B cell (primary cell): ENCODE measurements around the gene DHRS4L2. TPM values are rescaled to one million over a fixed set of nuclear protein-coding genes. Genes with fewer than 3 reads are reported as not detected.
A peak's percentile ranks its signal among the peaks of the same experiment; 100 is the strongest.
"Not testable (repeated sequence)": the region's sequence is repeated elsewhere in the genome, so short reads cannot be mapped to it uniquely, and the experiment has no call there.

Experiments used
- ATAC-seq: fragments of 200-7000 bp; cut with Tn5 transposase; one replicate; pipeline ENCODE4 v1.10.0; 2021; ENCODE audit warnings: low read depth, mild to moderate bottlenecking, moderate number of reproducible peaks, moderate library complexity
- CTCF ChIA-PET: fragments of 350-600 bp; sonication (Branson Sonifier 250); formaldehyde crosslinking; loops from one replicate; lab custom pipeline; 2021; ENCODE audit warnings: antibody characterized with exemption, inconsistent platforms; lab: Charles Lee
- POLR2A ChIA-PET: fragments of 350-600 bp; sonication (Branson Sonifier 250); formaldehyde crosslinking; loops from one replicate; lab custom pipeline; 2021; ENCODE audit warnings: antibody characterized with exemption; lab: Charles Lee
- DNase-seq: peaks from one replicate; pipeline ENCODE4 v3.0.0; 2013
- H2AFZ ChIP-seq: 2 replicates; pipeline ENCODE4 v1.6.1; 2012; ENCODE audit warnings: mild to moderate bottlenecking, low read depth, low read length; ENCODE audit not compliant: insufficient read depth, poor library complexity, severe bottlenecking
- H3K27ac ChIP-seq, 2 donors: 1 replicate in 1 of 2; 2 replicates in 1 of 2; pipeline ENCODE4 v1.5.1; 2012 to 2013; ENCODE audit warnings: low read length in 2 of 2, mild to moderate bottlenecking in 2 of 2, moderate library complexity in 1 of 2
- H3K27me3 ChIP-seq, 4 experiments: fragments of 200-600 bp in 1 of 4; sonication (generic) in 1 of 4; replicated peaks in 1 of 4; 1 replicate in 2 of 4; 2 replicates in 2 of 4; pipeline versions ENCODE4 v1.6.1 to v1.7.0; 2013 to 2016; ENCODE audit warnings: low read length in 3 of 4, mild to moderate bottlenecking in 2 of 4, mixed read lengths in 1 of 4, moderate library complexity in 1 of 4; ENCODE audit not compliant: insufficient read depth in 4 of 4, control insufficient read depth in 3 of 4; ENCODE audit errors: control extremely low read depth in 1 of 4
- H3K36me3 ChIP-seq, 2 experiments: replicated peaks in 1 of 2; 1 replicate in 1 of 2; 2 replicates in 1 of 2; pipeline versions ENCODE4 v1.6.1 to v1.7.1; 2013; ENCODE audit warnings: low read length in 1 of 2; ENCODE audit not compliant: insufficient read depth in 2 of 2, control insufficient read depth in 1 of 2; ENCODE audit errors: control extremely low read depth in 1 of 2, extremely low read depth in 1 of 2
- H3K4me1 ChIP-seq, 2 donors: fragments of 200-600 bp in 1 of 2; sonication (generic) in 1 of 2; 1 replicate in 1 of 2; 2 replicates in 1 of 2; pipeline versions ENCODE4 v1.5.1 to v1.6.1; 2013 to 2017; ENCODE audit warnings: low read length in 2 of 2; ENCODE audit not compliant: control insufficient read depth in 2 of 2, insufficient read depth in 2 of 2
- H3K4me2 ChIP-seq: replicated peaks from 2 replicates; pipeline ENCODE3; 2012; ENCODE audit warnings: mild to moderate bottlenecking, low read depth, low read length; ENCODE audit not compliant: poor library complexity, severe bottlenecking
- H3K4me3 ChIP-seq, 5 experiments: fragments of 200-600 bp in 1 of 5; sonication (generic) in 1 of 5; 1 replicate in 3 of 5; 2 replicates in 2 of 5; pipeline versions ENCODE4 v1.5.1 to v1.7.0; 2011 to 2016; ENCODE audit warnings: low read length in 4 of 5, mild to moderate bottlenecking in 4 of 5, low read depth in 2 of 5, control low read depth in 1 of 5, moderate library complexity in 1 of 5; ENCODE audit not compliant: insufficient read depth in 1 of 5; ENCODE audit errors: control extremely low read depth in 1 of 5, extremely low read depth in 1 of 5
- H3K79me2 ChIP-seq: fragments of 200-600 bp; sonication (generic); one replicate; pipeline ENCODE4 v1.6.0; 2016; ENCODE audit warnings: low read length; ENCODE audit not compliant: control insufficient read depth, insufficient read depth
- H3K9ac ChIP-seq: fragments of 200-600 bp; sonication (generic); 2 replicates; pipeline ENCODE4 v1.6.1; 2017; ENCODE audit warnings: mild to moderate bottlenecking, low read length, moderate library complexity
- H3K9me3 ChIP-seq, 3 donors: one replicate each; pipeline versions ENCODE4 v1.6.1 to v1.7.1; 2013; ENCODE audit warnings: low read length in 2 of 3; ENCODE audit not compliant: control insufficient read depth in 2 of 3, insufficient read depth in 1 of 3; ENCODE audit errors: control extremely low read depth in 1 of 3
- H4K20me1 ChIP-seq: 2 replicates; pipeline ENCODE4 v1.6.0; 2012; ENCODE audit warnings: mild to moderate bottlenecking, low read length; ENCODE audit not compliant: insufficient read depth, control insufficient read depth, poor library complexity, severe bottlenecking
- H3K27ac Mint-ChIP-seq: one replicate; pipeline ENCODE4 v1.8.0; 2021; ENCODE audit warnings: mixed read lengths
- H3K27me3 Mint-ChIP-seq: one replicate; pipeline ENCODE4 v1.8.0; 2021; ENCODE audit warnings: mixed read lengths
- H3K4me1 Mint-ChIP-seq: one replicate; pipeline ENCODE4 v1.8.0; 2021; ENCODE audit warnings: mixed read lengths
- H3K4me3 Mint-ChIP-seq: one replicate; pipeline ENCODE4 v1.8.0; 2021; ENCODE audit warnings: mixed read lengths
- H3K9me3 Mint-ChIP-seq: one replicate; pipeline ENCODE4 v1.8.0; 2022; ENCODE audit warnings: mixed read lengths; ENCODE audit not compliant: insufficient read depth
- EZH2 ChIP-seq: IDR thresholded peaks from 2 replicates; pipeline ENCODE4 v1.6.1; 2012; ENCODE audit warnings: borderline replicate concordance, low read depth, mild to moderate bottlenecking, moderate library complexity, low read length; ENCODE audit not compliant: insufficient read depth, poor library complexity, severe bottlenecking
- WGBS: methylation state at CpG from one replicate; pipeline ENCODE4 v1.1.5; 2013; ENCODE audit warnings: missing lambda C conversion rate; ENCODE audit not compliant: insufficient coverage; 5-methylcytosine and 5-hydroxymethylcytosine counted together
- intact Hi-C: fragments of 100-400 bp; cut with micrococcal nuclease; formaldehyde crosslinking; loops from one replicate; pipeline ENCODE4 v1.10.0; 2022
- polyA plus RNA-seq: library from polyadenylated mRNA; depleted of rRNA; stranded (reverse); fragments of >200 nt; gene quantifications from 2 replicates; pipeline ENCODE4 v1.2.3, GENCODE V29; 2012
- total RNA-seq, 2 donors: library from RNA; stranded (reverse); fragments of 120-200 nt in 1 of 2; gene quantifications; 1 replicate in 1 of 2; 2 replicates in 1 of 2; pipeline versions ENCODE4 v1.2.3 to v1.2.4, GENCODE V29; 2013 to 2022
- TF ChIP-seq, protein P1 (sequence below): fragments of 200-600 bp; IDR thresholded peaks from one replicate; pipeline ENCODE4 v1.8.0; 2022; ENCODE audit warnings: antibody characterized with exemption, mild to moderate bottlenecking

The DHRS4L2 gene
- total and polyA plus RNA-seq, 2 donors (not counting 1 experiment from before 2014, with no cell fraction given) = 11.2 to 16.3 TPM

DNA sequence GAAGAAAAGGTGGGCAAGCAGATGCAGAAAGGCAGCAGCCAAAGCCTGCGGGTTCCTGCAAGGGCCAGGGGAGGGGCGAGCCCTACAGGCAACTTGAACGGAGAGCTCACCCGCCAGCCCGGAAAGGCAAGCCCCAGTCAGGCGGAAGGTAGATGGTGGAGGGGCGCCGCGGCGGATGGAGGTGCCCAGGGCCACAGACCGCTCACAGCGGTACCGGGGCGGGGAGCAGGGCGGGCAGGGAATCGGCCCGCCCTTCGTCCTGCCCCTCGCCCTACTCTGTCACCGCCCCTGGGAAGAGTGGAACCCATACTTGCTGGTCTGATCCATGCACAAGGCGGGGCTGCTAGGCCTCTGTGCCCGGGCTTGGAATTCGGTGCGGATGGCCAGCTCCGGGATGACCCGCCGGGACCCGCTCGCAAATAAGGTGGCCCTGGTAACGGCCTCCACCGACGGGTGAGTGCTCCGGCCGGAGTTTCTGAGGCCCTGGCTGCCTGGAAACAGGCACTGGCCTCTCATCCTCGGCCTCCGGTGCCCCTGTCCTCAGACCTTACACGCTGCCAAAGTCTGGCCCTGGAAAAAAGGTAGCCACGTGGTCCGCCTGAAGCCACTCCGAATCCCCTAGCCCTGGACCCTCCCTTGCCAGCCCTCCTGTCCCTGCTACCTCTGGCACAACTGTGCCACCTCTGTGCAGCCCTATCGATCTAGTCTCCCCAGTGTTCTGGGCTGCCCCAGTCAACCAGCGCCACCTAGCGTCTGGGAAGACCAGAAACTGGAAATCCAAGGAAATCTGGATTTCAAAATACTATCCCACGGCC, 35.1 kb upstream of the DHRS4L2 start, which contains the start of gene DHRS4:
Gene DHRS4, plus strand, starts transcription at position 307 of the 815 bp plus-strand sequence. Its CDS starts 19 bp downstream, at position 326.
- Histone ChIP-seq H2AFZ (peak within 1 kb of the TSS; percentile 90), H3K79me2 (peaks cover 3% of the 10 kb centered on the region), H3K9me3 (peaks cover 0 to 5% (median 0%) of the 10 kb centered on the region in 3 donors), H3K4me1 (peaks cover 7 to 16% of the 10 kb centered on the region in 2 donors), H3K4me3 (peak within 1 kb of the TSS; percentile 32 to 97 (median 70)), H3K27me3 (no peaks in the 10 kb centered on the region), H3K4me2 (peak within 1 kb of the TSS; percentile 71), H3K36me3 (peaks cover 0 to 3% of the 10 kb centered on the region in 2 experiments), H4K20me1 (no peaks in the 10 kb centered on the region), H3K27ac (peak within 1 kb of the TSS; percentile 40 to 63), H3K9ac (peak within 1 kb of the TSS; percentile 88)
- Mint-ChIP-seq H3K27me3 (no peaks in the 10 kb centered on the region), H3K4me3 (peak within 1 kb of the TSS; percentile 97), H3K4me1 (peaks cover 25% of the 10 kb centered on the region), H3K27ac (peak within 1 kb of the TSS; percentile 90), H3K9me3 (no peaks in the 10 kb centered on the region)
- ChIA-PET CTCF (interaction anchor here (0.9 to 1.6 kb wide), 8 partner anchors 12 to 365 kb away, joined by 3 to 5 read pairs (median 3); no protein-coding TSS in a partner anchor), POLR2A (no interaction called here)
- TF ChIP-seq, protein P1, sequence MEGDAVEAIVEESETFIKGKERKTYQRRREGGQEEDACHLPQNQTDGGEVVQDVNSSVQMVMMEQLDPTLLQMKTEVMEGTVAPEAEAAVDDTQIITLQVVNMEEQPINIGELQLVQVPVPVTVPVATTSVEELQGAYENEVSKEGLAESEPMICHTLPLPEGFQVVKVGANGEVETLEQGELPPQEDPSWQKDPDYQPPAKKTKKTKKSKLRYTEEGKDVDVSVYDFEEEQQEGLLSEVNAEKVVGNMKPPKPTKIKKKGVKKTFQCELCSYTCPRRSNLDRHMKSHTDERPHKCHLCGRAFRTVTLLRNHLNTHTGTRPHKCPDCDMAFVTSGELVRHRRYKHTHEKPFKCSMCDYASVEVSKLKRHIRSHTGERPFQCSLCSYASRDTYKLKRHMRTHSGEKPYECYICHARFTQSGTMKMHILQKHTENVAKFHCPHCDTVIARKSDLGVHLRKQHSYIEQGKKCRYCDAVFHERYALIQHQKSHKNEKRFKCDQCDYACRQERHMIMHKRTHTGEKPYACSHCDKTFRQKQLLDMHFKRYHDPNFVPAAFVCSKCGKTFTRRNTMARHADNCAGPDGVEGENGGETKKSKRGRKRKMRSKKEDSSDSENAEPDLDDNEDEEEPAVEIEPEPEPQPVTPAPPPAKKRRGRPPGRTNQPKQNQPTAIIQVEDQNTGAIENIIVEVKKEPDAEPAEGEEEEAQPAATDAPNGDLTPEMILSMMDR = peak; percentile 88
- no peak for TF ChIP-seq EZH2
- ATAC-seq = peak; percentile 94
- intact Hi-C loops = loop anchor here (1.0 to 10.0 kb wide), 5 partner anchors 24 to 486 kb away; partner anchors contain the start of gene NGDN
- under 1% methylated on average over 43 of the region's 44 CpGs for WGBS
- DNase-seq = peak; percentile 83

- H3K36me3 ChIP-seq, H3K27me3 Mint-ChIP-seq, H3K79me2 ChIP-seq, H3K27me3 ChIP-seq, DNase-seq, H4K20me1 ChIP-seq, H3K9me3 ChIP-seq, POLR2A ChIA-PET, H3K9me3 Mint-ChIP-seq: not testable (repeated sequence)
- H3K4me3 Mint-ChIP-seq = peak overlapping the region; percentile 97
- peaks cover 7 to 16% of the 10 kb centered on the region in 2 donors for H3K4me1 ChIP-seq
- peak overlapping the region in 4 of 5 experiments; percentile 67 to 97 (median 72) for H3K4me3 ChIP-seq
- H3K27ac Mint-ChIP-seq = peak overlapping the region; percentile 90
- peaks cover 25% of the 10 kb centered on the region for H3K4me1 Mint-ChIP-seq
- TF ChIP-seq, protein P1 = peak; percentile 42
- H3K9ac ChIP-seq = peak overlapping the region; percentile 88
- 0% methylated on average over 4 of the region's 6 CpGs for WGBS
- peak; percentile 2 for ATAC-seq
- peak overlapping the region; percentile 71 for H3K4me2 ChIP-seq
- peak overlapping the region in 1 of 2 donors; percentile 63 for H3K27ac ChIP-seq
- intact Hi-C loops = loop anchor here (1.0 to 10.0 kb wide), 4 partner anchors 61 to 487 kb away; partner anchors contain the start of gene NGDN
- CTCF ChIA-PET = interaction anchor here (1.4 to 1.6 kb wide), 2 partner anchors 323 to 365 kb away, joined by 4 to 5 read pairs; no protein-coding TSS in a partner anchor
- peak overlapping the region; percentile 90 for H2AFZ ChIP-seq
Measured at GRCh38 chr14:23954279-23954614, 34.5 kb upstream of the DHRS4L2 start.
